ENCODE data around the gene LPP. TPM values are rescaled to one million over a fixed set of nuclear protein-coding genes. Genes with fewer than 3 reads are reported as not detected.

Gene LPP
- total RNA-seq, 4 donors from 2014 or later, result 207 to 592 (median 406) TPM

GRCh38 chr3:188720636-188721035 lies 566.7 kb downstream of the LPP start:
- Histone ChIP-seq H3K27me3 (no peaks in the 10 kb centered on the region), H3K4me3 (no peak overlapping the region), H3K27ac (no peak overlapping the region), H3K4me1 (peaks cover 0 to 18% (median 5%) of the 10 kb centered on the region in 4 donors), H3K9me3 (no peaks in the 10 kb centered on the region), H3K36me3 (no peaks in the 10 kb centered on the region)
- intact Hi-C loops (cut with DNase I; ENCODE audit: low total_unique reads), result no loop called here
- DNase-seq, result no peak
- no peak for TF ChIP-seq EP300 (IDR thresholded peaks at IDR 0.05; ENCODE audit: low read depth)
- TF ChIP-seq CTCF (IDR thresholded peaks at IDR 0.05), result no peak
- no peak for TF ChIP-seq POLR2AphosphoS5 (IDR thresholded peaks at IDR 0.05)
- no peak for TF ChIP-seq POLR2A (IDR thresholded peaks at IDR 0.05)
- in situ Hi-C loops (cut with MboI; ENCODE audit: low pct_ligation_motif_present in 1 of 4, low pct_unique_long_range_greater_than_20kb in 1 of 4, low sequenced_read_pairs in 3 of 4), result no loop called here

- no peak overlapping the region for H3K27ac ChIP-seq
- no peak for DNase-seq
- H3K9me3 ChIP-seq, result no peaks in the 10 kb centered on the region
- H3K36me3 ChIP-seq, result no peaks in the 10 kb centered on the region
- TF ChIP-seq POLR2AphosphoS5 (IDR thresholded peaks at IDR 0.05), result no peak
- no peak for TF ChIP-seq CTCF (IDR thresholded peaks at IDR 0.05)
- TF ChIP-seq EP300 (IDR thresholded peaks at IDR 0.05; ENCODE audit: low read depth), result no peak
- no peak for TF ChIP-seq POLR2A (IDR thresholded peaks at IDR 0.05)
- no peaks in the 10 kb centered on the region for H3K27me3 ChIP-seq
- peaks cover 0 to 18% (median 5%) of the 10 kb centered on the region in 4 donors for H3K4me1 ChIP-seq
- intact Hi-C loops (cut with DNase I; ENCODE audit: low total_unique reads) (no loop called here), in situ Hi-C loops (cut with MboI; ENCODE audit: low pct_ligation_motif_present in 1 of 4, low pct_unique_long_range_greater_than_20kb in 1 of 4, low sequenced_read_pairs in 3 of 4) (no loop called here)
- WGBS, 2 donors (ENCODE audit: low coverage in 1 of 2), result 95 to 100% methylated on average over 4 of the region's 4 CpGs
- no peak overlapping the region for H3K4me3 ChIP-seq
These were observed 567.4 kb downstream of the LPP start for GRCh38 chr3:188721312-188721711.

GRCh38 chr3:188721990-188722389 lies 568.0 kb downstream of the LPP start:
- WGBS, 2 donors (ENCODE audit: low coverage in 1 of 2), result 56 to 68% methylated on average over 3 of the region's 3 CpGs

GRCh38 chr3:188722963-188723362 lies 569.0 kb downstream of the LPP start:
- no peak for DNase-seq
- TF ChIP-seq POLR2A (IDR thresholded peaks at IDR 0.05), result no peak
- TF ChIP-seq CTCF (IDR thresholded peaks at IDR 0.05), result no peak
- no peak for TF ChIP-seq EP300 (IDR thresholded peaks at IDR 0.05; ENCODE audit: low read depth)
- TF ChIP-seq POLR2AphosphoS5 (IDR thresholded peaks at IDR 0.05), result no peak
- Histone ChIP-seq H3K9me3 (no peaks in the 10 kb centered on the region), H3K36me3 (no peaks in the 10 kb centered on the region), H3K4me3 (no peak overlapping the region), H3K4me1 (peaks cover 0 to 18% (median 5%) of the 10 kb centered on the region in 4 donors), H3K27me3 (no peaks in the 10 kb centered on the region), H3K27ac (no peak overlapping the region)
- WGBS, 2 donors (ENCODE audit: low coverage in 1 of 2), result 70 to 82% methylated on average over 3 of the region's 3 CpGs
- intact Hi-C loops (cut with DNase I; ENCODE audit: low total_unique reads) (no loop called here), in situ Hi-C loops (cut with MboI; ENCODE audit: low pct_ligation_motif_present in 1 of 4, low pct_unique_long_range_greater_than_20kb in 1 of 4, low sequenced_read_pairs in 3 of 4) (no loop called here)

More at GRCh38 chr3:188721990-188722389, 568.0 kb downstream of the LPP start:
- DNase-seq, result no peak
- H3K27me3 ChIP-seq, result no peaks in the 10 kb centered on the region
- intact Hi-C loops (cut with DNase I; ENCODE audit: low total_unique reads) (no loop called here), in situ Hi-C loops (cut with MboI; ENCODE audit: low pct_ligation_motif_present in 1 of 4, low pct_unique_long_range_greater_than_20kb in 1 of 4, low sequenced_read_pairs in 3 of 4) (no loop called here)
- H3K9me3 ChIP-seq, result no peaks in the 10 kb centered on the region
- no peak overlapping the region for H3K4me3 ChIP-seq
- TF ChIP-seq POLR2A (IDR thresholded peaks at IDR 0.05), result no peak
- TF ChIP-seq EP300 (IDR thresholded peaks at IDR 0.05; ENCODE audit: low read depth), result peak; percentile 92
- TF ChIP-seq POLR2AphosphoS5 (IDR thresholded peaks at IDR 0.05), result peak in 2 of 3 donors; percentile 42 to 79
- no peak for TF ChIP-seq CTCF (IDR thresholded peaks at IDR 0.05)
- H3K27ac ChIP-seq, result no peak overlapping the region
- H3K36me3 ChIP-seq, result no peaks in the 10 kb centered on the region
- H3K4me1 ChIP-seq, result peaks cover 0 to 18% (median 5%) of the 10 kb centered on the region in 4 donors
